Renal cortical epithelial cell (primary cell): Measurements from ENCODE around the gene DYNLT3. TPM values are rescaled to one million over a fixed set of nuclear protein-coding genes. Genes with fewer than 3 reads are reported as not detected.

Source experiments
- total RNA-seq: library from RNA; depleted of rRNA; stranded (reverse); fragments of >200 nt; gene quantifications from 2 replicates; pipeline ENCODE4 v1.2.3, GENCODE V29; 2014

Gene DYNLT3
- total RNA-seq, 1 donor from 2014 or later, result 49.9 TPM

Other genes starting within 250 kb of the DYNLT3 start
- 0.30 and 0.87 TPM in 2 replicates for gene XK, start 161.8 kb downstream of the DYNLT3 start, total RNA-seq
- 0.15 and 0.17 TPM in 2 replicates for gene CYBB, start 67.5 kb downstream of the DYNLT3 start, total RNA-seq
- under 0.01 and 2.4 TPM in 2 replicates for gene SYTL5, start 159.0 kb upstream of the DYNLT3 start, total RNA-seq